SH-SY5Y (cell line): ENCODE results near the gene VAV1.

ENCODE experiments used
- GATA2 ChIP-seq: IDR thresholded peaks from 2 replicates; pipeline ENCODE4 v1.6.1; 2011; ENCODE audit warnings: mild to moderate bottlenecking, low read depth, low read length
- GATA3 ChIP-seq: IDR thresholded peaks from 2 replicates; pipeline ENCODE4 v1.6.1; 2011; ENCODE audit warnings: low read depth, mild to moderate bottlenecking, low read length, moderate library complexity

- TF ChIP-seq GATA2 (no peak), GATA3 (no peak)
These were observed 36.8 kb downstream of the VAV1 start for GRCh38 chr19:6809262-6809661.
